ENCODE data around the gene MNS1.

GRCh38 chr15:56432304-56432703 is 32.6 kb downstream of the MNS1 start:
- TF ChIP-seq POLR2AphosphoS5 (IDR thresholded peaks at IDR 0.05; ENCODE audit: low read depth, low read length) (no peak), REST (IDR thresholded peaks at IDR 0.05; ENCODE audit: insufficient read depth in 1 of 2, low read depth in 2 of 2, low read length in 2 of 2) (no peak), TAF1 (IDR thresholded peaks at IDR 0.05; ENCODE audit: borderline replicate concordance, insufficient read depth, low read length) (no peak), FOXP2 (optimal IDR thresholded peaks at IDR 0.05; ENCODE audit: borderline replicate concordance, extremely low read depth, extremely low read length, insufficient read depth) (no peak), SIN3A (IDR thresholded peaks at IDR 0.05; ENCODE audit: borderline replicate concordance, insufficient read depth, low read length) (no peak)

Data from PFSK-1 (cell line).